ENCODE measurements around the gene RBMS3. TPM values are rescaled to one million over a fixed set of nuclear protein-coding genes. Genes with fewer than 3 reads are reported as not detected.

The RBMS3 gene
- total RNA-seq, 1 donor: 2.1 TPM

DNA sequence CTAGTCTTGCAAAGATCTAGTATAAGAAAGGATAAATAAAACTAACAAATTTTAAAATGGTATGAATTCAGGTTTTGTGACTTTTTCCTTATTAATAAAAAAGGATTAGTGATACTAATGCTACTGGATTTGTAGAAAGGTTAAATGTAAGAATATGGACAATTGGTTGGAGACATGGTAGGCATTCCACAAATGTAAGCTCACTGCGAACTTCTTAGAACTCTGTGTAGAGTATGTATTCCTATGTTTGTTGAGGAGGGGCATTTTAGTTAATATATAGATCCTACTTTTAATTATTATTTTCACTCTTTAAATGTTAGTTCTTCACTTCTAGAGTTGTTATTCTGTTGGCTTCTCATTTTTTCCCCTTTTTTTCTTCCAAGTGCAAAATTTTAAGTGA is 414.3 kb downstream of the RBMS3 start:
- Histone ChIP-seq H3K9me3 (ENCODE audit: low read depth, low read length) (no peaks in the 10 kb centered on the region), H3K27me3 (ENCODE audit: insufficient read depth, low read length) (no peaks in the 10 kb centered on the region), H3K4me1 (ENCODE audit: insufficient read depth, low read length) (no peaks in the 10 kb centered on the region), H3K4me3 (ENCODE audit: low read length) (no peak overlapping the region)

DNA sequence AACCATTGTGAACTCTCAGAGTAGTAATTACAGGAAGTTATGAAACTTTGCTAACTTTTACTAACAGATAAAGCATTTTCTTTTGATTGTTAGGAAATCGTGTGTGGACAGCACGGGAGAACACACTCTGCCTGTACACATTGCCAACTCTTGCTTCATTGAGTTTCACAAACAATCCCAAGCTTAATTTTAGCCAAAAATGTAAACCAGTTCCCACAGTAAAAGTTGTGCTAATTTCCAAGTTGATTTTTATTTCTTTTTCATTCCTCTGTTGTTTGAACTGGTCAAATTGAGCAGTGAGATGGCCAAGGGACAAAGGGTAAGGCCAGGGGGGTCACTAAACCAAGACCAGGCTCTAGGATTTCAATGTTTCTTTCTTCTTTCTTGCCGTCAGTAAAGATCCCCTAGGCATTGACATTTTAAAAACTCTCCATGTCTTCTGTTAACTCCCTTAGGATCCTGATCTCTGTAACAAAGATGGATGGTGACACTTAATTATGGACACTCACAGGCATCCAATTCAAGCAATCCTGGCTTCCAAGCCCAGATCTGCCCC is 414.9 kb downstream of the RBMS3 start:
- no peaks in the 10 kb centered on the region for H3K9me3 ChIP-seq (ENCODE audit: low read depth, low read length)
- H3K4me3 ChIP-seq (ENCODE audit: low read length): no peak overlapping the region
- H3K27me3 ChIP-seq (ENCODE audit: insufficient read depth, low read length): no peaks in the 10 kb centered on the region
- no peaks in the 10 kb centered on the region for H3K4me1 ChIP-seq (ENCODE audit: insufficient read depth, low read length)

DNA sequence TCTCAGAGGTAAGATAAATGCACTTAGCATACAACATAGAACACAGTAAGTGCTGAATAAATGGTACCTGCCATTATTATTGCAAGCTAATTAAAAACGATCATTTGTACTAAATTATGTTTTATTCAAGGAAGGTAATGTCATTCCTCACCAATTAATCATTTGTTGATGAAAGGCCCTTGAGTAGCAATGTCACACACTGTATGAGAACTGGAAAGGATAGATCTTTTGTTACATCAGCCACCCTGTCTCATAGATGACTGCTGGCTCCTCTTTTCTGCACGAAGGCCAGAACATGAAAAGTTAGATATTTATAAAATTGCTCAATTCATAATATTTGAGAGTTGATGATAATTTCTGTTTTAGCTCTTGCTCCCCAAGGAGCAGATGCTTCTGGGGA is 415.4 kb downstream of the RBMS3 start:
- H3K4me1 ChIP-seq (ENCODE audit: insufficient read depth, low read length): no peaks in the 10 kb centered on the region
- H3K27me3 ChIP-seq (ENCODE audit: insufficient read depth, low read length): no peaks in the 10 kb centered on the region
- H3K4me3 ChIP-seq (ENCODE audit: low read length): no peak overlapping the region
- H3K9me3 ChIP-seq (ENCODE audit: low read depth, low read length): no peaks in the 10 kb centered on the region

DNA sequence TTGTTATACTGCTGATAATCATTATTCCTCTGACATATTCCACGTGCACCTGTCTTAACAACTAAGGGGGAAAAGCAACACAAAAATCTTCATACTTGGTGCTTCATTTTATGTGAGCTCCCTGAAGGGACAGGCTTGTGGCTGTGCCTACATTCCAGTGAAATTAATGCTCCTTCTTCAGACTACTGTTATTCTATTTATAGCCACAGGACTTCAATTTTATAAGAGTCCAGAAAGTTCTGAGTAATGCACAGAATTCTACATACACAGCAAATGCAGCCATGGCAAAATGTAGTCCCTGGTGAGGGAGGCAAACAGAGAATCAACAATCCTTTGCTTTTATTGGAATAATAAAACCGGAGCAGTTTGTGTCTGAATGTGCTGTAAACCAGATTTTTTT is 417.1 kb downstream of the RBMS3 start:
- H3K4me3 ChIP-seq (ENCODE audit: low read length): no peak overlapping the region
- no peaks in the 10 kb centered on the region for H3K4me1 ChIP-seq (ENCODE audit: insufficient read depth, low read length)
- no peaks in the 10 kb centered on the region for H3K27me3 ChIP-seq (ENCODE audit: insufficient read depth, low read length)
- H3K9me3 ChIP-seq (ENCODE audit: low read depth, low read length): no peaks in the 10 kb centered on the region

DNA sequence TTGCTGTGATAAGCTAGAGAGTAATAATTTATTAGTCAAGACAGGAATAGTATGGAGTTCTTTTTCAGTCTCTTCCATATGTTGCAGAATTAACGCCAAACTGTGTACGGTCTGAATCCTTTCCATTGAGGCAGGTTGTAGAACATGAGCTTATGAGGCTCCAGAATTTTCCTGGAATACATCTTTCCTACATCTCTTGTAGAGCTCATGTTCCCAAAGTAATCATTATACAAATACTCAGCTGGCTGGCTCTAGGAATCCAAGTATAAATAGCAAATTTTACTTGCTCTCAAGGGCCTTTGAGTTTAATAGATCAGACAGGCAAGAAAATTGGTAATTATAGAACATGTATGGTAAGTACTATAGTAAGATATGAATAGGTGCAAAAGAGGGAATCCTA is 419.4 kb downstream of the RBMS3 start:
- Histone ChIP-seq H3K9me3 (ENCODE audit: low read depth, low read length) (no peaks in the 10 kb centered on the region), H3K27me3 (ENCODE audit: insufficient read depth, low read length) (no peaks in the 10 kb centered on the region), H3K4me1 (ENCODE audit: insufficient read depth, low read length) (no peaks in the 10 kb centered on the region), H3K4me3 (ENCODE audit: low read length) (no peak overlapping the region)

DNA sequence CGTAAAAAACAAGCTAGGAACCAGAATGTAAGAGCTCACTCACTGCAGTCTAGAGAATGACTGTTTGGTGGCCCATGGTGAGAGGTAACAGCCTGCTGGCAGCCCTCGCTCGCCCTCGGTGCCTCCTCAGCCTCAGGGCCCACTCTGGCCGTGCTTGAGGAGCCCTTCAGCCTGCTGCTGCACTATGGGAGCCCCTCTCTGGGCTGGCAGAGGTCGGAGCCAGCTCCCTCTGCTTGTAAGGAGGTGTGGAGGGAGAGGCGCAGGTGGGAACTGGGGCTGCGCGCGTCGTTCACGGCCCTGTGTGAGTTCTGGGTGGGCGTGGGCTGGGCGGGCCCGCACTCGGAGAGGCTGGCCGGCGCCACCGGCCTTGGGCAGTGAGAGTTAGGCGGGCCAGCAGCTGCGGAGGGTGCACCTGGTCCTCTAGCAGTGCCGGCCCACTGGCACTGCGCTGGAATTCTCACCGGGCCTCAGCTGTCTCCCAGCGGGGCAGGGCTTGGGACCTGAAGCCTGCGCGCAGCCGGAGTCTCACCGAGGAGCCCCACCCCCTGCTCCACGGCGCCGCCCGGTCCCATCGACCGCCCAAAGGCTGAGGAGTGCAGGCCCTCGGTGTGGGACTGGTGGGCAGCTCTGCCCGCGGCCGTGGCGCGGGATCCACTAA is 420.6 kb downstream of the RBMS3 start:
- no peak overlapping the region for H3K4me3 ChIP-seq (ENCODE audit: low read length)
- no peaks in the 10 kb centered on the region for H3K4me1 ChIP-seq (ENCODE audit: insufficient read depth, low read length)
- no peaks in the 10 kb centered on the region for H3K27me3 ChIP-seq (ENCODE audit: insufficient read depth, low read length)
- H3K9me3 ChIP-seq (ENCODE audit: low read depth, low read length): no peaks in the 10 kb centered on the region

DNA sequence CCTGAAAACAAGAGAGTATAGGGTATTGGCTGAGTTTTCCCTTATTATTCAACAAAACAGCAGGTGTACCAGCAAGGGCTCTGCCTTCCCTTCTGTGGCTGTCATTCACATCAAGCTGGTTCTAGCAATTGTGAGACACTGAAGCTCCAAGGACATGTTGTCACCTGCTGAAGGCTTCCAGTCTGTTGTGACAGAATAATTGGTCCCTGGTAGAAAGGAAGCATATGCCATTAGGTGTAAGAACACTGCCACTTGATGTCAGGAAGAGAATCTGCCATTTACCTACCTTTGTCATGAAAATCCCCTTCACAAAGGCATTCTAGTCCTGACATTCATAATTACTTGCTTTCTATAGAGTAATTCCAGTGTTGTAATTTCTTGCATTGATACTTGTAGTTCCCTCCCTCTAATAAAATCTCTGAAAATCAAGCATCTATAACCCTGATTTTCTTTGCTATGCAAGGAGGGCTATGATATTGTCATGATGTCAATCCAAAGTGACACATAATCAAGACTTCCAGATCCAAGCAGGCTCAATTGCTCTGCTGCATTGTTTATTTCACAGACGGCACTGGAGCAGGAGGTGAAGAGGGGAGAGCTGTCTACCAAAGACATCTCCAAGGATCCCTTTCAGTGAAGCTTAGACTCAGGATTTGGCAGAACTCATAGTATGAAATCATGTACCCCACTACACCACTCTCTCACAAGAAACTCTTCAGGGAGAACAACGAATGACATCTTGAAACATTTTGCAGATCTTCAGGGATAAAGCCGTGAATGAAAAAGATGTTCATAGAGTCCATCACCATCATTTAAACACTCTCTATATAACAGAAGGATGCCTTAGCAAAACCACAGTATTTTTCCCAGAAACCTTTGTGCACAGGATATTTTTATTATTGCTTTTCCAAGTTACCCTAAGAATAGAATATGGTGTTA is 425.3 kb downstream of the RBMS3 start:
- no peak overlapping the region for H3K4me3 ChIP-seq (ENCODE audit: low read length)
- H3K9me3 ChIP-seq (ENCODE audit: low read depth, low read length): no peaks in the 10 kb centered on the region
- no peaks in the 10 kb centered on the region for H3K27me3 ChIP-seq (ENCODE audit: insufficient read depth, low read length)
- no peaks in the 10 kb centered on the region for H3K4me1 ChIP-seq (ENCODE audit: insufficient read depth, low read length)

DNA sequence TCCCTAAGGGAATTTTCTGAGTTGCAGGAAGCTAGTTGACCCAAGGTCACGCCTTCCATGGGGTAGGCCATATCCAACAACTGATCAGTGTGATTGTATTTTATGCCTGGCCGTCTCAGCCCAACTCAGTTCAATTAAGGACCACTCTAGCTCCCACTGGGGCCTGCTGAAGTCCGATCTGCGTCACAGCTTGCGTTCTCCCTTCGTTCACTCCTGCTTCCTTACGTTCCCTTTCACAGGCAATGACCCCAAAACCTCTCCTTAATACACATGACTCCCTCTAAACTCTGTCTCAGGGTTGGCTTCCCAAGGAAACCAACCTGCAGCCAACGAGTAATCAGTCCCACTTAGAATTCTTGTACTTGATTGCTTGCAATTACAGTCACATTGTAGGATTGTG is 428.0 kb downstream of the RBMS3 start:
- Histone ChIP-seq H3K9me3 (ENCODE audit: low read depth, low read length) (no peaks in the 10 kb centered on the region), H3K4me3 (ENCODE audit: low read length) (no peak overlapping the region), H3K27me3 (ENCODE audit: insufficient read depth, low read length) (no peaks in the 10 kb centered on the region), H3K4me1 (ENCODE audit: insufficient read depth, low read length) (no peaks in the 10 kb centered on the region)

DNA sequence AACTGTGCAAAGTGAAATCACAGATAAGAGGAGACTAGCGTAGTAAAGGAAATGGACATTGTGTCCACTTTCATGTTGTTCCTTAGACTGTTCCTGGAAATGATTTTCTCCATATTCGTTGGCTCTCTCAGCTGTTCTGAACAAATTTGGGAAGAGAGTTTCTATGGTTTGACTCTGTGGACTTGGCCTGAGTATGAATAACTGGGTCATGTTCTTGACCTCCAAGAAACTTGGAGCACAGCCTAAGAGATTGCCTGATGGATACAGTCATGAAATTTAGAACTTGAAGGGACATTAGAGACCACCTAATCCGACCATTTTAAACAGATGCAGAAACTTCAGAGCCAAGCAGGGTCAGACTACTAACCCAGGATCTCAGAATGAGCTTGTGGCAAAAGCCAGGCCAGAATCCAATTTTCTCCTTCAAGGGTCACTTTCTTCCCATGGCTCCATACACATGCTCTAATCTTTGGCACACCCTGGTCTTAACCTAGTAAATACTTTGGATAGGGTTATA is 430.4 kb downstream of the RBMS3 start:
- Histone ChIP-seq H3K9me3 (ENCODE audit: low read depth, low read length) (no peaks in the 10 kb centered on the region), H3K27me3 (ENCODE audit: insufficient read depth, low read length) (no peaks in the 10 kb centered on the region), H3K4me3 (ENCODE audit: low read length) (no peak overlapping the region), H3K4me1 (ENCODE audit: insufficient read depth, low read length) (no peaks in the 10 kb centered on the region)

DNA sequence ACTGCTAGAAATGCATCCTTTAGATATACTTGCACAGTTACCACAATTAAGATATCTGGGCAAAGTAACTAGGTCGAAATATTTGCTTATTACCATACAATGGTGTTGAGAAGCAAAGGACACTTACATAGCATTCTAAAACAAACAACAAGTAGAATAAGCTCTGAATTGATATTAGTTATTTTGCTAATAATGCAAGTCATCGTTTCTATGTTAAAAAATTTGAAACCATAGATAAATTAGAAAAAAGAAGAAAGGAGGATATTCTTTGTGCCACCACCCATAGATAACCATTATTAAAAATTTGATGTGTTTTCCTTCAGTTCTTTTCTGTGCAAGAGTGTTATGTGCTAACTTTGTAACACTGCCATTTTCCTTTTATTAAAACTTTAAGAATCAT is 435.3 kb downstream of the RBMS3 start:
- Histone ChIP-seq H3K27me3 (ENCODE audit: insufficient read depth, low read length) (no peaks in the 10 kb centered on the region), H3K4me3 (ENCODE audit: low read length) (no peak overlapping the region)

DNA sequence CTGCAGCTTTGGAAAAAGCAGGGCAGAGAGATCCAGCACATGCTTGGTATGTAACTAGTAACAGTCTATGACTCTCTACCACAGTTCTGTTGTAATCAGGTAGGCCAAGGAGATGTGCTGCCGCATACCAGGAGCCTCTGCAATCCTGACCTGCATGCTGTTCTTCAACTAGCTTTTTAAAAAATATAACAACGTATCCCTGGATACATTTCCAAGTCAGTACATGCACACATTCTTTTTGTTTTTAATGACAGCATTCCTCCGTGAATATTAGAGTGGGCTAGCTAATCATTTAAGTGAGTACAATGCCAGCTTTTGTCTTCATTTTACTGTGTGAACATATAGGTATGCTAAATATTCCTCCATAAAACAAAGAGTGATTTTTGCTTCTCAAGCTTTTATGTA is 437.8 kb downstream of the RBMS3 start:
- Histone ChIP-seq H3K4me3 (ENCODE audit: low read length) (no peak overlapping the region), H3K27me3 (ENCODE audit: insufficient read depth, low read length) (no peaks in the 10 kb centered on the region), H3K9me3 (ENCODE audit: low read depth, low read length) (no peaks in the 10 kb centered on the region), H3K4me1 (ENCODE audit: insufficient read depth, low read length) (no peaks in the 10 kb centered on the region)

More for the DNA sequence above, 435.3 kb downstream of the RBMS3 start:
- no peaks in the 10 kb centered on the region for H3K9me3 ChIP-seq (ENCODE audit: low read depth, low read length)
- H3K4me1 ChIP-seq (ENCODE audit: insufficient read depth, low read length): no peaks in the 10 kb centered on the region

DNA sequence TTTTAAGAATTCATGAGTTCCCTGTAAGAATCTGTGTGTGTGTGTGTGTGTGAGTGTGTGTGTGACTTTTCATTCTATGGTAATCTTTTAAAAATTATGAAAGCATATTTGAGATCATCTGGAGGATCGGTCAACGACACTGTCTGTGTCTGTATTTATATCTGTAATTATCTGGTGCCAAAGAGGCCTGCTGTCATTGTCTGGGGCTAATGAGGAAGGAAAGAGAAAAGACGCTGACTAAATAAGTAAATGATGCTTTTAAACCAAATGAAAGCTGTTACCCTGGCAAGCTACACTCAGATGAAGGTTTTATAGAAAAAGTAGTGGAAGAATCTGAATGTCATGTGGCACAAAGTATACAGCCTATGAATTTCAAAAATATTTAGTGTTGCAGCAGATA is 439.8 kb downstream of the RBMS3 start:
- Histone ChIP-seq H3K4me3 (ENCODE audit: low read length) (no peak overlapping the region), H3K27me3 (ENCODE audit: insufficient read depth, low read length) (no peaks in the 10 kb centered on the region), H3K9me3 (ENCODE audit: low read depth, low read length) (no peaks in the 10 kb centered on the region), H3K4me1 (ENCODE audit: insufficient read depth, low read length) (no peaks in the 10 kb centered on the region)

DNA sequence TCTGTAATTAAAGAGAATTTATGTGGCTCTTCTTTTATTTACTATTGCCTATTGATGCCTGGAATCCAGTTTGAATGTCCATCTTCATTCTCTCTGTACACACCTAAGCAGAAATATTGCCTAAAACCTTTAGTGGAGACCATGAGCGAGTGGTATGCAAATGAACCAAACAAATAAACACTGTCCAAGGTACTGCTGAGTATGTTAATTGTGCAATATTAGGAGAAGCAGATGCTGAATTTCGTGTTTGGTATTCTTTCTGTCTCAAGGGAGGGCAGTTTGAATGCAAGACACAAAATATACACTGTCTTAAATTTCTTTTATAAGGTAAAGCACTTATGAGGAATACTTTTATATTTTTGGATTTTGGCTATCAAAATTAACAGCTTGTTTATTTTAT is 440.9 kb downstream of the RBMS3 start:
- H3K27me3 ChIP-seq (ENCODE audit: insufficient read depth, low read length): no peaks in the 10 kb centered on the region
- H3K4me1 ChIP-seq (ENCODE audit: insufficient read depth, low read length): no peaks in the 10 kb centered on the region
- H3K9me3 ChIP-seq (ENCODE audit: low read depth, low read length): no peaks in the 10 kb centered on the region
- no peak overlapping the region for H3K4me3 ChIP-seq (ENCODE audit: low read length)

DNA sequence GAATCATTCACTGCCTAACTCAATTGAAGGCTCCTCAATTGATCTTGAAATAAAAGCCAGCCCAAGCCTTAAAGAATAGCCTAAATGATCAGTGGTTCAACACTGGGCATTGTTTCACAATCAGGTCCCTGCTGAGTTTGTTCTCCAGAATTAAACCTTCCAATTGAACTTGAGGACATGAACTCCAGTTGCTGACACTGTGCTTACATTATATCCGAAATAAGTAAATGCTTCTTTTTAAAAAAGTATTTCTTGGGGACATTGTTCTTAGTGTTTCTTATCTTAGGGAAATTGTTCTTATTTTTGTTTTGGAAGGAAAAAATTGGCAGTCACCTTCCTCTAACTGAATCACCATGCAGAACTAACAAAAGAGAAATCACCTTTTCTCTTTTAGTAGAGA is 450.2 kb downstream of the RBMS3 start:
- H3K4me3 ChIP-seq (ENCODE audit: low read length): no peak overlapping the region
- no peaks in the 10 kb centered on the region for H3K4me1 ChIP-seq (ENCODE audit: insufficient read depth, low read length)
- no peaks in the 10 kb centered on the region for H3K9me3 ChIP-seq (ENCODE audit: low read depth, low read length)
- no peaks in the 10 kb centered on the region for H3K27me3 ChIP-seq (ENCODE audit: insufficient read depth, low read length)

DNA sequence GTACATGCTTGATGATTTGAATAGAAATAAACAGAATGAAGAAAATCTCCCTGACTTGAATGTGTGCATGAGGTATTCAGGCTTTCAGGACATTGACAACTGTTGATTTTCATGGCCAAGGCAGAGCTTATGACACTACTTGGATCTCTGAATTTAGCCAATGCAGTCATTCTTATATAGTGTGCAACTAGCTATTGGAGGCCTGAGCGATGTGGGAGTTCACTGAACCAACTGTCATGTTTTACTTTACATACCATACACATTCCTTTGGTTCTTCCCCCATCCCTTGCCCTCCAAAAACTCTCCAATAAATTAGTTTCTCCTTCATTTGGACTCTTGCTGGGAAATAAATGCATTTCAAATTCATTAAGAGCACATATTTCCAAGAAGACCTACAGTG is 460.4 kb downstream of the RBMS3 start:
- Histone ChIP-seq H3K27me3 (ENCODE audit: insufficient read depth, low read length) (no peaks in the 10 kb centered on the region), H3K9me3 (ENCODE audit: low read depth, low read length) (no peaks in the 10 kb centered on the region), H3K4me1 (ENCODE audit: insufficient read depth, low read length) (no peaks in the 10 kb centered on the region), H3K4me3 (ENCODE audit: low read length) (no peak overlapping the region)
